GM12891 (cell line): ENCODE results near the gene PRRX2.

ENCODE experiments used
- PAX5 ChIP-seq: IDR thresholded peaks from 2 replicates; pipeline ENCODE4 v1.6.1; 2011; ENCODE audit warnings: low read length, moderate library complexity, mild to moderate bottlenecking; ENCODE audit not compliant: insufficient read depth, severe bottlenecking
- POLR2A ChIP-seq: IDR thresholded peaks from 2 replicates; pipeline ENCODE4 v1.6.1; 2011; ENCODE audit warnings: low read depth, low read length, control low read depth
- POLR2AphosphoS5 ChIP-seq: IDR thresholded peaks from 2 replicates; pipeline ENCODE4 v1.6.1; 2011; ENCODE audit warnings: low read depth, low read length, control low read depth
- SPI1 ChIP-seq: IDR thresholded peaks from 2 replicates; pipeline ENCODE4 v1.6.1; 2011; ENCODE audit warnings: low read depth, low read length, control low read depth
- TAF1 ChIP-seq: IDR thresholded peaks from 2 replicates; pipeline ENCODE4 v1.6.1; 2011; ENCODE audit warnings: low read depth, low read length, control low read depth

- TF ChIP-seq TAF1, result no peak
- no peak for TF ChIP-seq POLR2A
- TF ChIP-seq PAX5, result no peak
- no peak for TF ChIP-seq POLR2AphosphoS5
- no peak for TF ChIP-seq SPI1
These were observed 25.7 kb upstream of the PRRX2 start for GRCh38 chr9:129639756-129640085.
